NCI-H146 treated with DMSO at 0.1 percent for 48 hours (cell line): ENCODE data around the gene CD33.
"Not testable (repeated sequence)": the region's sequence is repeated elsewhere in the genome, so short reads cannot be mapped to it uniquely, and the experiment has no call there.

ENCODE experiments used
- DNase-seq: peaks from one replicate; lab custom pipeline; 2025; ENCODE audit not compliant: unreplicated experiment; lab: John Stamatoyannopoulos, UW

Gene CD33

GRCh38 chr19:51210191-51210784 lies 14.6 kb upstream of the CD33 start:
- DNase-seq, result no peak

- DNase-seq, result not testable (repeated sequence)
These were observed 14.0 kb upstream of the CD33 start for GRCh38 chr19:51210874-51211361.

- DNase-seq, result no peak
These were observed 13.0 kb upstream of the CD33 start for GRCh38 chr19:51211833-51212232.

GRCh38 chr19:51219307-51219706 lies 5.6 kb upstream of the CD33 start:
- no peak for DNase-seq

- no peak for DNase-seq
These were observed 4.9 kb upstream of the CD33 start for GRCh38 chr19:51219971-51220370.

- DNase-seq, result no peak
These were observed 3.9 kb upstream of the CD33 start for GRCh38 chr19:51220996-51221395.

GRCh38 chr19:51224163-51224641 lies 678 bp upstream of the CD33 start:
- no peak for DNase-seq

- no peak for DNase-seq
These were observed 1.2 kb downstream of the CD33 start for GRCh38 chr19:51226067-51226466.

GRCh38 chr19:51227326-51227725 lies 2.4 kb downstream of the CD33 start:
- DNase-seq, result no peak

- DNase-seq, result no peak
These were observed 3.1 kb downstream of the CD33 start for GRCh38 chr19:51227966-51228365.

GRCh38 chr19:51240866-51241265 lies 16.0 kb downstream of the CD33 start:
- DNase-seq, result no peak

- no peak for DNase-seq
These were observed 18.2 kb downstream of the CD33 start for GRCh38 chr19:51242881-51243630.

GRCh38 chr19:51246164-51246552 lies 21.3 kb downstream of the CD33 start:
- DNase-seq, result no peak

- DNase-seq, result no peak
These were observed 23.2 kb downstream of the CD33 start for GRCh38 chr19:51247972-51248590.

- no peak for DNase-seq
These were observed 26.0 kb downstream of the CD33 start, which contains the start of gene SIGLECL1 for GRCh38 chr19:51250786-51251467. TSS of gene SIGLECL1 (plus strand) at chr19:51251080. CDS start at chr19:51264073, 12,993 bp downstream.

GRCh38 chr19:51251468-51251820 lies 26.6 kb downstream of the CD33 start:
- no peak for DNase-seq

- DNase-seq, result no peak
These were observed 27.6 kb downstream of the CD33 start for GRCh38 chr19:51252306-51253079.

GRCh38 chr19:51253088-51253806 lies 28.4 kb downstream of the CD33 start:
- no peak for DNase-seq

- DNase-seq, result no peak
These were observed 31.3 kb downstream of the CD33 start for GRCh38 chr19:51256155-51256625.

GRCh38 chr19:51257471-51257870 lies 32.6 kb downstream of the CD33 start:
- no peak for DNase-seq
